NB4 (cell line): Measurements from ENCODE around the gene GLMP.

Experiments
- MAX ChIP-seq: IDR thresholded peaks from 2 replicates; pipeline ENCODE4 v1.6.1; 2011; ENCODE audit warnings: low read depth, low read length
- MYC ChIP-seq: IDR thresholded peaks from 2 replicates; pipeline ENCODE4 v1.6.1; 2011; ENCODE audit warnings: low read depth, low read length
- POLR2A ChIP-seq: IDR thresholded peaks from 2 replicates; pipeline ENCODE4 v1.6.1; 2011; ENCODE audit warnings: mild to moderate bottlenecking; ENCODE audit not compliant: insufficient read length; ENCODE audit errors: extremely low read depth
- TF ChIP-seq, protein P1 (sequence below): IDR thresholded peaks from one replicate; pipeline ENCODE4 v1.5.1; 2012; ENCODE audit warnings: low read depth, low read length

GRCh38 chr1:156244712-156245111 is 50.8 kb downstream of the GLMP start:
- TF ChIP-seq POLR2A (no peak), MYC (no peak), MAX (no peak)
- TF ChIP-seq, protein P1, sequence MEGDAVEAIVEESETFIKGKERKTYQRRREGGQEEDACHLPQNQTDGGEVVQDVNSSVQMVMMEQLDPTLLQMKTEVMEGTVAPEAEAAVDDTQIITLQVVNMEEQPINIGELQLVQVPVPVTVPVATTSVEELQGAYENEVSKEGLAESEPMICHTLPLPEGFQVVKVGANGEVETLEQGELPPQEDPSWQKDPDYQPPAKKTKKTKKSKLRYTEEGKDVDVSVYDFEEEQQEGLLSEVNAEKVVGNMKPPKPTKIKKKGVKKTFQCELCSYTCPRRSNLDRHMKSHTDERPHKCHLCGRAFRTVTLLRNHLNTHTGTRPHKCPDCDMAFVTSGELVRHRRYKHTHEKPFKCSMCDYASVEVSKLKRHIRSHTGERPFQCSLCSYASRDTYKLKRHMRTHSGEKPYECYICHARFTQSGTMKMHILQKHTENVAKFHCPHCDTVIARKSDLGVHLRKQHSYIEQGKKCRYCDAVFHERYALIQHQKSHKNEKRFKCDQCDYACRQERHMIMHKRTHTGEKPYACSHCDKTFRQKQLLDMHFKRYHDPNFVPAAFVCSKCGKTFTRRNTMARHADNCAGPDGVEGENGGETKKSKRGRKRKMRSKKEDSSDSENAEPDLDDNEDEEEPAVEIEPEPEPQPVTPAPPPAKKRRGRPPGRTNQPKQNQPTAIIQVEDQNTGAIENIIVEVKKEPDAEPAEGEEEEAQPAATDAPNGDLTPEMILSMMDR = no peak
